Gastrocnemius medialis (tissue), 4 donors: ENCODE measurements around the gene RNLS. TPM values are rescaled to one million over a fixed set of nuclear protein-coding genes. Genes with fewer than 3 reads are reported as not detected.
A peak's percentile ranks its signal among the peaks of the same experiment; 100 is the strongest.

Experiments used
- ATAC-seq, 2 donors: fragments of 150-250 bp; one replicate each; pipeline ENCODE4 v1.9.1; 2016
- DNase-seq, 2 donors: peaks; one replicate each; pipeline ENCODE4 v3.0.0-alpha.2; 2019
- H3K27ac ChIP-seq, 4 donors: fragments of 200-600 bp; sonication (generic); 1 replicate in 1 of 4; 2 replicates in 3 of 4; pipeline ENCODE4 v1.5.1; 2016 to 2018; ENCODE audit warnings: mild to moderate bottlenecking in 2 of 4, moderate library complexity in 1 of 4
- H3K27me3 ChIP-seq, 3 donors: fragments of 200-600 bp; sonication (generic) in 2 of 3; 1 replicate in 1 of 3; 2 replicates in 2 of 3; pipeline versions ENCODE4 v1.5.1 to v1.6.0; 2016 to 2019; ENCODE audit warnings: mild to moderate bottlenecking in 1 of 3, moderate library complexity in 1 of 3
- H3K36me3 ChIP-seq, 2 donors: fragments of 200-600 bp; sonication (generic) in 1 of 2; one replicate each; pipeline ENCODE4 v1.5.1; 2017 to 2018
- H3K4me1 ChIP-seq, 2 donors: fragments of 200-600 bp; sonication (generic) in 1 of 2; one replicate each; pipeline ENCODE4 v1.5.1; 2016 to 2017; ENCODE audit warnings: mild to moderate bottlenecking in 2 of 2
- H3K4me3 ChIP-seq, 4 donors: fragments of 200-600 bp; sonication (generic) in 3 of 4; 1 replicate in 1 of 4; 2 replicates in 3 of 4; pipeline ENCODE4 v1.5.1; 2016 to 2019; ENCODE audit warnings: mild to moderate bottlenecking in 2 of 4
- H3K9me3 ChIP-seq, 3 donors: fragments of 200-600 bp; sonication (generic) in 2 of 3; 1 replicate in 1 of 3; 2 replicates in 2 of 3; pipeline ENCODE4 v1.5.1; 2016 to 2019
- CTCF ChIP-seq, 5 experiments: fragments of 450-650 bp in 3 of 5; fragments of 200-600 bp in 2 of 5; sonication (generic) in 2 of 5; IDR thresholded peaks in 4 of 5; conservative IDR thresholded peaks in 1 of 5; 1 replicate in 4 of 5; 2 replicates in 1 of 5; pipeline ENCODE4 v1.5.1; 2016 to 2019; ENCODE audit warnings: antibody characterized with exemption in 5 of 5, mild to moderate bottlenecking in 3 of 5, moderate library complexity in 3 of 5
- POLR2A ChIP-seq, 2 donors: fragments of 450-650 bp; IDR thresholded peaks; one replicate each; pipeline ENCODE4 v1.6.1; 2017; ENCODE audit warnings: antibody characterized with exemption in 2 of 2, mild to moderate bottlenecking in 2 of 2, moderate library complexity in 2 of 2
- in situ Hi-C, 4 donors: fragments of 200-750 bp; cut with MboI; loops; one replicate each; pipeline versions ENCODE4 v1.15.0 to v1.8.0; 2017; ENCODE audit warnings: low sequenced_read_pairs in 4 of 4
- intact Hi-C: fragments of 100-400 bp; cut with DNase I; formaldehyde crosslinking; loops from one replicate; pipeline ENCODE4 v1.15.1; 2023; ENCODE audit warnings: low total_unique reads
- total RNA-seq, 4 donors: library from RNA; depleted of rRNA; stranded (reverse); fragments of >200 nt; gene quantifications; one replicate each; pipeline versions ENCODE4 v1.1.0 to v1.2.3, GENCODE V29; 2016

RNLS gene
- total RNA-seq, 4 donors from 2014 or later: 8.1 to 17.5 (median 9.7) TPM

DNA sequence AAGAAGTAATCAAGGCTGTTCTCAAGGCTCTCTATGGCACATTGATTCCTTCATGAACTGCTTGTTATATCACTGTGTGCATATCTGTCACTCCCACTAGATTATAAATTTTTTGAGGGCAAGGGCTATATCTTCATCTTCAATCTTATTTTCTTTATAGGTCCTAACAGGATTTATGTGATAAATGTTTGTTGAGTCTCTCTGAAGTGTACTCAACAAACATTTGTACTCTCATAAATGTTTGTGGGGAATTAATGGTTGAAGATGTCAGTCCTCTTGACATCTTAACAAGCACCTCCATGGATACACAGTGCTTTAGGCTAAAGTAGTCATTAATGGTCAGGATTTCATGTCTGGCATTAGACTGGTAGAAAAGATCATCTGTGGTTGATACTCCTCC lies 143.2 kb downstream of the RNLS start:
- no peak for ATAC-seq
- H3K4me1 ChIP-seq: peaks cover 0 to 7% of the 10 kb centered on the region in 2 donors
- DNase-seq: no peak
- no peaks in the 10 kb centered on the region for H3K36me3 ChIP-seq
- in situ Hi-C loops (no loop called here), intact Hi-C loops (no loop called here)
- TF ChIP-seq CTCF (IDR thresholded peaks at IDR 0.05 in 4 of 5, conservative IDR thresholded peaks at IDR 0.05 in 1 of 5): no peak
- TF ChIP-seq POLR2A (IDR thresholded peaks at IDR 0.05): no peak
- H3K4me3 ChIP-seq: no peak overlapping the region
- H3K27ac ChIP-seq: no peak overlapping the region
- no peaks in the 10 kb centered on the region for H3K27me3 ChIP-seq
- H3K9me3 ChIP-seq: no peaks in the 10 kb centered on the region

- TF ChIP-seq POLR2A (IDR thresholded peaks at IDR 0.05) (no peak), CTCF (IDR thresholded peaks at IDR 0.05 in 4 of 5, conservative IDR thresholded peaks at IDR 0.05 in 1 of 5) (no peak)
- in situ Hi-C loops: no loop called here
- intact Hi-C loops: no loop called here
- no peaks in the 10 kb centered on the region for H3K9me3 ChIP-seq
- H3K4me1 ChIP-seq: peaks cover 5 to 7% of the 10 kb centered on the region in 2 donors
- ATAC-seq: no peak
- no peak for DNase-seq
- no peak overlapping the region for H3K4me3 ChIP-seq
- no peak overlapping the region for H3K27ac ChIP-seq
- no peaks in the 10 kb centered on the region for H3K36me3 ChIP-seq
- no peaks in the 10 kb centered on the region for H3K27me3 ChIP-seq
Observed at GRCh38 chr10:88437411-88437810, 145.7 kb downstream of the RNLS start.

GRCh38 chr10:88433565-88434186 lies 149.4 kb downstream of the RNLS start:
- in situ Hi-C loops (no loop called here), intact Hi-C loops (no loop called here)
- Histone ChIP-seq H3K9me3 (no peaks in the 10 kb centered on the region), H3K4me1 (peaks cover 7 to 11% of the 10 kb centered on the region in 2 donors), H3K36me3 (no peaks in the 10 kb centered on the region), H3K27ac (no peak overlapping the region), H3K4me3 (no peak overlapping the region), H3K27me3 (no peaks in the 10 kb centered on the region)
- no peak for TF ChIP-seq CTCF (IDR thresholded peaks at IDR 0.05 in 4 of 5, conservative IDR thresholded peaks at IDR 0.05 in 1 of 5)
- TF ChIP-seq POLR2A (IDR thresholded peaks at IDR 0.05): no peak
- ATAC-seq (peak in 1 of 2 donors; percentile 58), DNase-seq (no peak)

DNA sequence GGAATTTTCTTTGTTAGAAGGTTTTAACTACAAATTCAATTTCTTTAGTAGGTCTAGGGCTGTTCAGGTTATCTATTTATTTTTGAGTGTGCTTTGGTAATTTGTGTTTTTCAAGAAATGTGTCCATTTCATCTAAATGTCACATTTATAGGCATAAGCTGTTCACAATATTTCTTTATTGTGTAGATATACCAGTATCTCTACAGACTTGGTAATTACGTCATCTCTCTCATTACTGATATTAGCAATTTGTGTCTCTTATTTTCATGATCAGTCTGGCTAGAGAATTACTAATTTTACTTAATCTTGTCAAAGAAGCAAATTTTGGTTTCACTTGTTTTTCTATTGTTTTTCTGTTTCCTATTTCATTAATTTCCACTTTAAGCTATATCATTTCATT lies 152.0 kb downstream of the RNLS start:
- no peaks in the 10 kb centered on the region for H3K36me3 ChIP-seq
- ATAC-seq (no peak), DNase-seq (no peak)
- no peak overlapping the region for H3K4me3 ChIP-seq
- no peaks in the 10 kb centered on the region for H3K9me3 ChIP-seq
- in situ Hi-C loops (no loop called here), intact Hi-C loops (no loop called here)
- no peak overlapping the region for H3K27ac ChIP-seq
- TF ChIP-seq POLR2A (IDR thresholded peaks at IDR 0.05) (no peak), CTCF (IDR thresholded peaks at IDR 0.05 in 4 of 5, conservative IDR thresholded peaks at IDR 0.05 in 1 of 5) (no peak)
- H3K4me1 ChIP-seq: peaks cover 10 to 24% of the 10 kb centered on the region in 2 donors
- H3K27me3 ChIP-seq: no peaks in the 10 kb centered on the region

DNA sequence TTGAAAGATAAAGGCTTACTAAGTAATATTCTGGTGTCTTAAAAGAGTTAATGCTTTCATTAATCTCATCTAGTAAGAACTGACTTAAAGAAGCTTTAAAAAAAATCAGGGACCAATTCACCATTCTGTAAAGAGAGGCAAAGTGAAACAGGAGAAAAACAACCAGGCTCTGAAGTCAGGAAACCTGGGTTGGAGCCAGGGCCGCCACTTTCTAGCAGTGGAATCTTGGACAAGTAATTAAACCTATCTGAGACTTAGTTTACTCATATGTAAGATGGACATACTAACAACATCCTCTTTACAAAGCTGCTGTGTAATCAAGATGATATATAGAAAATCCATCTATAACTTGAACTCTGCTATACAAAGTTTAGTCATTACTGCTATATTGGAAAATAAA lies 154.1 kb downstream of the RNLS start:
- ATAC-seq (no peak), DNase-seq (no peak)
- Histone ChIP-seq H3K36me3 (no peaks in the 10 kb centered on the region), H3K4me1 (peaks cover 10 to 20% of the 10 kb centered on the region in 2 donors), H3K27ac (peak overlapping the region; percentile 58 to 76 (median 62)), H3K4me3 (no peak overlapping the region), H3K9me3 (no peaks in the 10 kb centered on the region), H3K27me3 (no peaks in the 10 kb centered on the region)
- TF ChIP-seq POLR2A (IDR thresholded peaks at IDR 0.05): no peak
- no peak for TF ChIP-seq CTCF (IDR thresholded peaks at IDR 0.05 in 4 of 5, conservative IDR thresholded peaks at IDR 0.05 in 1 of 5)
- intact Hi-C loops (no loop called here), in situ Hi-C loops (no loop called here)
